Astrocyte (in vitro differentiated cells and primary cell): ENCODE results near the gene SCAND1. TPM values are rescaled to one million over a fixed set of nuclear protein-coding genes. Genes with fewer than 3 reads are reported as not detected.
A peak's percentile ranks its signal among the peaks of the same experiment; 100 is the strongest.

Source experiments
- DNase-seq: peaks from one replicate; pipeline ENCODE4 v3.0.0-alpha.2; 2010; ENCODE audit warnings: low read depth
- FAIRE-seq: peaks from 2 replicates; lab custom pipeline; 2011; peaks lifted over from hg19 to GRCh38; lab: Jason Lieb, UNC
- H2AFZ ChIP-seq: 2 replicates; pipeline ENCODE4 v1.6.0; 2012; ENCODE audit warnings: low read depth, low read length, inconsistent platforms
- H3K27ac ChIP-seq: 2 replicates; pipeline ENCODE4 v1.5.1; 2011; ENCODE audit warnings: low read depth, low read length, inconsistent platforms
- H3K27me3 ChIP-seq: 2 replicates; pipeline ENCODE4 v1.6.0; 2011; ENCODE audit warnings: low read length, inconsistent platforms; ENCODE audit not compliant: insufficient read depth
- H3K36me3 ChIP-seq: 2 replicates; pipeline ENCODE4 v1.5.1; 2011; ENCODE audit warnings: low read length, inconsistent platforms; ENCODE audit not compliant: insufficient read depth
- H3K4me1 ChIP-seq: 2 replicates; pipeline ENCODE4 v1.5.1; 2011; ENCODE audit warnings: low read length, inconsistent platforms; ENCODE audit not compliant: insufficient read depth
- H3K4me2 ChIP-seq: 2 replicates; pipeline ENCODE4 v1.6.0; 2012; ENCODE audit warnings: low read length, inconsistent platforms
- H3K4me3 ChIP-seq: 2 replicates; pipeline ENCODE4 v1.5.1; 2011; ENCODE audit warnings: low read depth, mild to moderate bottlenecking, low read length, inconsistent platforms; ENCODE audit not compliant: insufficient read depth
- H3K79me2 ChIP-seq: 2 replicates; pipeline ENCODE4 v1.6.0; 2012; ENCODE audit warnings: mild to moderate bottlenecking, low read length, inconsistent platforms; ENCODE audit not compliant: insufficient read depth
- H3K9ac ChIP-seq: 2 replicates; pipeline ENCODE4 v1.6.0; 2012; ENCODE audit warnings: mild to moderate bottlenecking, low read length, inconsistent platforms
- H3K9me3 ChIP-seq: 2 replicates; pipeline ENCODE4 v1.5.1; 2012; ENCODE audit warnings: low read depth, mild to moderate bottlenecking, low read length, inconsistent platforms; ENCODE audit not compliant: insufficient read depth
- H4K20me1 ChIP-seq: 2 replicates; pipeline ENCODE4 v1.6.0; 2012; ENCODE audit warnings: low read length, inconsistent platforms; ENCODE audit not compliant: insufficient read depth
- H3K27ac Mint-ChIP-seq: one replicate; pipeline ENCODE4 v1.8.0; 2021; ENCODE audit warnings: mild to moderate bottlenecking, mixed read lengths; ENCODE audit not compliant: unreplicated experiment
- H3K27me3 Mint-ChIP-seq: one replicate; pipeline ENCODE4 v1.8.0; 2021; ENCODE audit warnings: low read depth, mixed read lengths; ENCODE audit not compliant: unreplicated experiment
- H3K36me3 Mint-ChIP-seq: one replicate; pipeline ENCODE4 v1.8.0; 2021; ENCODE audit warnings: low read depth, mixed read lengths; ENCODE audit not compliant: unreplicated experiment
- H3K4me1 Mint-ChIP-seq: one replicate; pipeline ENCODE4 v1.8.0; 2021; ENCODE audit warnings: low read depth, mixed read lengths; ENCODE audit not compliant: unreplicated experiment
- H3K4me3 Mint-ChIP-seq: one replicate; pipeline ENCODE4 v1.8.0; 2021; ENCODE audit warnings: mild to moderate bottlenecking, moderate library complexity, mixed read lengths; ENCODE audit not compliant: unreplicated experiment
- H3K9me3 Mint-ChIP-seq: one replicate; pipeline ENCODE4 v1.8.0; 2021; ENCODE audit warnings: mild to moderate bottlenecking, mixed read lengths; ENCODE audit not compliant: unreplicated experiment
- CTCF ChIP-seq: IDR thresholded peaks from 2 replicates; pipeline ENCODE4 v1.5.1; 2011; ENCODE audit warnings: low read depth, mild to moderate bottlenecking, inconsistent platforms, low read length, moderate library complexity; ENCODE audit not compliant: insufficient read depth
- EZH2 ChIP-seq: IDR thresholded peaks from 2 replicates; pipeline ENCODE4 v1.6.1; 2012; ENCODE audit warnings: mild to moderate bottlenecking, low read length, inconsistent platforms; ENCODE audit not compliant: insufficient read depth
- total RNA-seq: library from RNA; stranded (reverse); gene quantifications from 2 replicates; pipeline ENCODE4 v1.2.1, GENCODE V29; 2021

Gene SCAND1
- total RNA-seq, 1 donor from 2014 or later, result 63.8 TPM

GRCh38 chr20:35972462-35972861, 18.2 kb upstream of the SCAND1 start:
- peaks cover 2% of the 10 kb centered on the region for H3K27me3 Mint-ChIP-seq
- H3K9ac ChIP-seq, result no peak overlapping the region
- H3K4me1 Mint-ChIP-seq, result peaks cover 2% of the 10 kb centered on the region
- H3K27me3 ChIP-seq, result peaks cover 6% of the 10 kb centered on the region
- no peak overlapping the region for H3K4me2 ChIP-seq
- no peak overlapping the region for H3K27ac ChIP-seq
- TF ChIP-seq EZH2 (no peak), CTCF (no peak)
- no peaks in the 10 kb centered on the region for H3K4me1 ChIP-seq
- no peaks in the 10 kb centered on the region for H3K9me3 ChIP-seq
- no peaks in the 10 kb centered on the region for H4K20me1 ChIP-seq
- no peaks in the 10 kb centered on the region for H3K36me3 ChIP-seq
- peaks cover 7% of the 10 kb centered on the region for H3K9me3 Mint-ChIP-seq
- peaks cover 4% of the 10 kb centered on the region for H3K36me3 Mint-ChIP-seq
- no peak overlapping the region for H3K27ac Mint-ChIP-seq
- H3K79me2 ChIP-seq, result no peaks in the 10 kb centered on the region
- no peak overlapping the region for H3K4me3 ChIP-seq
- no peak for DNase-seq
- no peak overlapping the region for H3K4me3 Mint-ChIP-seq
- peak overlapping the region; percentile 34 for H2AFZ ChIP-seq
- FAIRE-seq, result no peak

- H3K27me3 ChIP-seq, result peaks cover 6% of the 10 kb centered on the region
- no peak for DNase-seq
- Mint-ChIP-seq H3K27me3 (peaks cover 2% of the 10 kb centered on the region), H3K4me1 (peaks cover 2% of the 10 kb centered on the region), H3K36me3 (peaks cover 4% of the 10 kb centered on the region), H3K9me3 (peaks cover 7% of the 10 kb centered on the region), H3K4me3 (no peak overlapping the region), H3K27ac (no peak overlapping the region)
- no peak overlapping the region for H3K4me3 ChIP-seq
- H3K9me3 ChIP-seq, result no peaks in the 10 kb centered on the region
- H2AFZ ChIP-seq, result no peak overlapping the region
- no peak overlapping the region for H3K4me2 ChIP-seq
- H3K79me2 ChIP-seq, result no peaks in the 10 kb centered on the region
- no peak for TF ChIP-seq EZH2
- no peak for TF ChIP-seq CTCF
- no peak overlapping the region for H3K27ac ChIP-seq
- no peaks in the 10 kb centered on the region for H3K36me3 ChIP-seq
- no peak for FAIRE-seq
- H4K20me1 ChIP-seq, result no peaks in the 10 kb centered on the region
- no peak overlapping the region for H3K9ac ChIP-seq
- H3K4me1 ChIP-seq, result no peaks in the 10 kb centered on the region
These were observed 17.7 kb upstream of the SCAND1 start for GRCh38 chr20:35971981-35972380.

- no peaks in the 10 kb centered on the region for H3K79me2 ChIP-seq
- H3K27me3 Mint-ChIP-seq, result peaks cover 4% of the 10 kb centered on the region
- H3K9me3 Mint-ChIP-seq, result peaks cover 7% of the 10 kb centered on the region
- H3K27ac ChIP-seq, result no peak overlapping the region
- peaks cover 6% of the 10 kb centered on the region for H3K27me3 ChIP-seq
- H4K20me1 ChIP-seq, result no peaks in the 10 kb centered on the region
- H3K36me3 Mint-ChIP-seq, result peaks cover 4% of the 10 kb centered on the region
- no peak overlapping the region for H3K4me2 ChIP-seq
- no peak for TF ChIP-seq CTCF
- TF ChIP-seq EZH2, result no peak
- H3K4me3 ChIP-seq, result no peak overlapping the region
- no peak overlapping the region for H3K9ac ChIP-seq
- H3K9me3 ChIP-seq, result no peaks in the 10 kb centered on the region
- H3K27ac Mint-ChIP-seq, result no peak overlapping the region
- H3K4me3 Mint-ChIP-seq, result no peak overlapping the region
- no peaks in the 10 kb centered on the region for H3K4me1 ChIP-seq
- FAIRE-seq, result no peak
- H2AFZ ChIP-seq, result no peak overlapping the region
- DNase-seq, result no peak
- H3K4me1 Mint-ChIP-seq, result peaks cover 2% of the 10 kb centered on the region
- H3K36me3 ChIP-seq, result no peaks in the 10 kb centered on the region
These were observed 14.6 kb upstream of the SCAND1 start for GRCh38 chr20:35968930-35969329.
